PC-9 (cell line): ENCODE measurements around the gene RFX7. TPM values are rescaled to one million over a fixed set of nuclear protein-coding genes. Genes with fewer than 3 reads are reported as not detected.

Experiments
- BruUV-seq: library from RNA; stranded (reverse); fragments of 400-500 nt; replicated peaks from 2 replicates; lab custom pipeline; 2021; lab: Mats Ljungman, UMichigan
- CTCF ChIA-PET: fragments of 300-600 bp; sonication (Branson Sonifier 250); formaldehyde crosslinking; loops from one replicate; lab custom pipeline; 2022; ENCODE audit warnings: antibody characterized with exemption; lab: Charles Lee
- POLR2A ChIA-PET: fragments of 300-600 bp; sonication (Branson Sonifier 250); formaldehyde crosslinking; loops from one replicate; lab custom pipeline; 2022; ENCODE audit warnings: antibody characterized with exemption; ENCODE audit not compliant: unreplicated experiment; lab: Charles Lee
- DNase-seq, 2 experiments: peaks; one replicate each; pipeline versions ENCODE4 v3.0.0 to v3.0.0-alpha.2; 2015 to 2022; ENCODE audit warnings: mixed read lengths in 1 of 2
- H2AFZ ChIP-seq: fragments of 200-600 bp; sonication (generic); 2 replicates; pipeline ENCODE4 v1.8.1; 2017; ENCODE audit warnings: antibody characterized with exemption
- H3F3A ChIP-seq: fragments of 200-600 bp; sonication (generic); 2 replicates; pipeline ENCODE4 v1.8.1; 2017; ENCODE audit warnings: antibody characterized with exemption, mild to moderate bottlenecking, low read depth; ENCODE audit not compliant: insufficient read depth
- H3K27ac ChIP-seq: fragments of 200-600 bp; sonication (generic); 2 replicates; pipeline ENCODE4 v1.6.1; 2016; ENCODE audit warnings: mixed run types
- H3K27me3 ChIP-seq: fragments of 200-600 bp; sonication (generic); 2 replicates; pipeline ENCODE4 v1.6.1; 2016; ENCODE audit warnings: low read depth, mixed run types; ENCODE audit not compliant: insufficient read depth
- H3K36me3 ChIP-seq: fragments of 200-600 bp; sonication (generic); 2 replicates; pipeline ENCODE4 v1.6.1; 2016; ENCODE audit warnings: low read depth, mixed run types
- H3K4me1 ChIP-seq: fragments of 200-600 bp; sonication (generic); replicated peaks from 2 replicates; pipeline ENCODE4 v1.6.1; 2016; ENCODE audit warnings: mixed run types; ENCODE audit not compliant: insufficient read depth
- H3K4me2 ChIP-seq: fragments of 200-600 bp; sonication (generic); 2 replicates; pipeline ENCODE4 v1.6.1; 2017; ENCODE audit warnings: mixed run types
- H3K4me3 ChIP-seq: fragments of 200-600 bp; sonication (generic); 2 replicates; pipeline ENCODE4 v1.6.1; 2016; ENCODE audit warnings: mixed run types
- H3K79me2 ChIP-seq: fragments of 200-600 bp; sonication (generic); 2 replicates; pipeline ENCODE4 v1.6.1; 2017; ENCODE audit warnings: low read depth, mixed run types
- H3K9me2 ChIP-seq: fragments of 200-600 bp; sonication (generic); 2 replicates; pipeline ENCODE4 v1.8.1; 2017; ENCODE audit warnings: mild to moderate bottlenecking; ENCODE audit not compliant: insufficient read depth
- H3K9me3 ChIP-seq: fragments of 200-600 bp; sonication (generic); 2 replicates; pipeline ENCODE4 v1.8.1; 2016; ENCODE audit warnings: low read depth; ENCODE audit not compliant: insufficient read depth
- H4K20me1 ChIP-seq: fragments of 200-600 bp; sonication (generic); 2 replicates; pipeline ENCODE4 v1.8.1; 2017; ENCODE audit not compliant: insufficient read depth
- EZH2 ChIP-seq: fragments of 200-600 bp; sonication (generic); IDR thresholded peaks from 2 replicates; pipeline ENCODE4 v1.8.0; 2017; ENCODE audit warnings: antibody characterized with exemption, low read depth
- intact Hi-C: fragments of 100-400 bp; cut with micrococcal nuclease; formaldehyde crosslinking; loops from one replicate; pipeline ENCODE4 v1.10.0; 2022; ENCODE audit not compliant: unreplicated experiment
- total RNA-seq: library from RNA; stranded (reverse); gene quantifications from 2 replicates; pipeline ENCODE4 v1.2.3, GENCODE V29; 2021
- TF ChIP-seq, protein P1 (sequence below): fragments of 200-600 bp; sonication (generic); conservative IDR thresholded peaks from 2 replicates; pipeline ENCODE4 v1.6.1; 2017; ENCODE audit warnings: mixed run types, antibody characterized with exemption, mild to moderate bottlenecking, moderate library complexity

RFX7 gene
- total RNA-seq, 1 experiment from 2014 or later = 24.6 TPM

- peak in 1 of 2 experiments; percentile 1 for DNase-seq
- no peaks in the 10 kb centered on the region for H3K36me3 ChIP-seq
- H4K20me1 ChIP-seq = no peaks in the 10 kb centered on the region; the same call in 1 of the 2 replicates
- H3K79me2 ChIP-seq = peaks cover 31% of the 10 kb centered on the region
- BruUV-seq = TSS peak; percentile 68
- H3K4me2 ChIP-seq = peak overlapping the region; percentile 82
- no peaks in the 10 kb centered on the region for H3F3A ChIP-seq
- ChIA-PET POLR2A (interaction anchor here (0.5 to 0.9 kb wide), 7 partner anchors 7 to 846 kb away, joined by 3 to 7 read pairs (median 4); partner anchors contain the start of gene MNS1), CTCF (interaction anchor here (0.6 to 0.7 kb wide), 4 partner anchors 203 to 663 kb away, joined by 3 to 11 read pairs (median 5); no protein-coding TSS in a partner anchor)
- no peaks in the 10 kb centered on the region for H3K9me2 ChIP-seq
- peak overlapping the region; percentile 70; the same call in 1 of the 2 replicates for H3K4me3 ChIP-seq
- intact Hi-C loops = loop anchor here (5.0 to 10.0 kb wide), 4 partner anchors 122 to 348 kb away; partner anchors contain the start of genes NEDD4 and TEX9
- peaks cover 39% of the 10 kb centered on the region for H3K4me1 ChIP-seq
- TF ChIP-seq EZH2 = no peak
- TF ChIP-seq, protein P1, sequence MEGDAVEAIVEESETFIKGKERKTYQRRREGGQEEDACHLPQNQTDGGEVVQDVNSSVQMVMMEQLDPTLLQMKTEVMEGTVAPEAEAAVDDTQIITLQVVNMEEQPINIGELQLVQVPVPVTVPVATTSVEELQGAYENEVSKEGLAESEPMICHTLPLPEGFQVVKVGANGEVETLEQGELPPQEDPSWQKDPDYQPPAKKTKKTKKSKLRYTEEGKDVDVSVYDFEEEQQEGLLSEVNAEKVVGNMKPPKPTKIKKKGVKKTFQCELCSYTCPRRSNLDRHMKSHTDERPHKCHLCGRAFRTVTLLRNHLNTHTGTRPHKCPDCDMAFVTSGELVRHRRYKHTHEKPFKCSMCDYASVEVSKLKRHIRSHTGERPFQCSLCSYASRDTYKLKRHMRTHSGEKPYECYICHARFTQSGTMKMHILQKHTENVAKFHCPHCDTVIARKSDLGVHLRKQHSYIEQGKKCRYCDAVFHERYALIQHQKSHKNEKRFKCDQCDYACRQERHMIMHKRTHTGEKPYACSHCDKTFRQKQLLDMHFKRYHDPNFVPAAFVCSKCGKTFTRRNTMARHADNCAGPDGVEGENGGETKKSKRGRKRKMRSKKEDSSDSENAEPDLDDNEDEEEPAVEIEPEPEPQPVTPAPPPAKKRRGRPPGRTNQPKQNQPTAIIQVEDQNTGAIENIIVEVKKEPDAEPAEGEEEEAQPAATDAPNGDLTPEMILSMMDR = no peak
- no peak overlapping the region for H3K27ac ChIP-seq
- no peaks in the 10 kb centered on the region for H3K9me3 ChIP-seq
- peak overlapping the region; percentile 91; the same call in 1 of the 2 replicates for H2AFZ ChIP-seq
- no peaks in the 10 kb centered on the region for H3K27me3 ChIP-seq
Observed at GRCh38 chr15:56244811-56245576, 1.3 kb upstream of the RFX7 start.

- H3F3A ChIP-seq = no peaks in the 10 kb centered on the region
- peak overlapping the region; percentile 91 for H2AFZ ChIP-seq
- TF ChIP-seq EZH2 = no peak
- TF ChIP-seq, protein P1 = no peak
- ChIA-PET POLR2A (interaction anchor here (0.5 to 0.9 kb wide), 8 partner anchors 8 to 845 kb away, joined by 3 to 7 read pairs (median 4); partner anchors contain the start of gene MNS1), CTCF (interaction anchor here (0.7 kb wide), 1 partner anchor 251 kb away, joined by 7 read pairs; no protein-coding TSS in a partner anchor)
- peak overlapping the region; percentile 82 for H3K4me2 ChIP-seq
- BruUV-seq = no TSS peak
- H4K20me1 ChIP-seq = no peaks in the 10 kb centered on the region; the same call in 1 of the 2 replicates
- H3K4me3 ChIP-seq = peak overlapping the region; percentile 70
- peaks cover 39% of the 10 kb centered on the region for H3K79me2 ChIP-seq
- H3K9me3 ChIP-seq = no peaks in the 10 kb centered on the region
- H3K36me3 ChIP-seq = no peaks in the 10 kb centered on the region
- no peaks in the 10 kb centered on the region for H3K27me3 ChIP-seq
- H3K9me2 ChIP-seq = no peaks in the 10 kb centered on the region
- intact Hi-C loops = loop anchor here (5.0 to 10.0 kb wide), 3 partner anchors 199 to 347 kb away; partner anchors contain the start of gene NEDD4
- H3K4me1 ChIP-seq = peaks cover 39% of the 10 kb centered on the region
- peak; percentile 38 to 56 for DNase-seq
- no peak overlapping the region for H3K27ac ChIP-seq
Observed at GRCh38 chr15:56244038-56244810, 545 bp upstream of the RFX7 start.

- no peak for DNase-seq
- H3K36me3 ChIP-seq = 0 out of 2 replicates have a peak, but pooled peaks cover 6% of the 10 kb centered on the region
- no peak overlapping the region for H3K27ac ChIP-seq
- peak overlapping the region; percentile 75 for H3K4me3 ChIP-seq
- no peaks in the 10 kb centered on the region for H3K9me3 ChIP-seq
- POLR2A ChIA-PET = no interaction called here
- no peaks in the 10 kb centered on the region for H3K27me3 ChIP-seq
- H4K20me1 ChIP-seq = no peaks in the 10 kb centered on the region; the same call in 1 of the 2 replicates
- H3K4me2 ChIP-seq = peak overlapping the region; percentile 90
- peaks cover 52% of the 10 kb centered on the region for H3K79me2 ChIP-seq
- no TSS peak for BruUV-seq
- intact Hi-C loops = loop anchor here (5.0 to 10.0 kb wide), 3 partner anchors 198 to 345 kb away; partner anchors contain the start of gene NEDD4
- H3K4me1 ChIP-seq = peaks cover 26% of the 10 kb centered on the region
- no peak for TF ChIP-seq EZH2
- TF ChIP-seq, protein P1 = no peak
- CTCF ChIA-PET = no interaction called here
- H2AFZ ChIP-seq = no peak overlapping the region
- H3K9me2 ChIP-seq = no peaks in the 10 kb centered on the region
- no peaks in the 10 kb centered on the region for H3F3A ChIP-seq
Observed at GRCh38 chr15:56242576-56243162, 1.0 kb downstream of the RFX7 start.
